ENCODE measurements around the gene RETREG1. TPM values are rescaled to one million over a fixed set of nuclear protein-coding genes. Genes with fewer than 3 reads are reported as not detected.
"Not testable (repeated sequence)": the region's sequence is repeated elsewhere in the genome, so short reads cannot be mapped to it uniquely, and the experiment has no call there.

The RETREG1 gene, protein sequence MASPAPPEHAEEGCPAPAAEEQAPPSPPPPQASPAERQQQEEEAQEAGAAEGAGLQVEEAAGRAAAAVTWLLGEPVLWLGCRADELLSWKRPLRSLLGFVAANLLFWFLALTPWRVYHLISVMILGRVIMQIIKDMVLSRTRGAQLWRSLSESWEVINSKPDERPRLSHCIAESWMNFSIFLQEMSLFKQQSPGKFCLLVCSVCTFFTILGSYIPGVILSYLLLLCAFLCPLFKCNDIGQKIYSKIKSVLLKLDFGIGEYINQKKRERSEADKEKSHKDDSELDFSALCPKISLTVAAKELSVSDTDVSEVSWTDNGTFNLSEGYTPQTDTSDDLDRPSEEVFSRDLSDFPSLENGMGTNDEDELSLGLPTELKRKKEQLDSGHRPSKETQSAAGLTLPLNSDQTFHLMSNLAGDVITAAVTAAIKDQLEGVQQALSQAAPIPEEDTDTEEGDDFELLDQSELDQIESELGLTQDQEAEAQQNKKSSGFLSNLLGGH
- 25.9 TPM for polyA plus RNA-seq (2012; ENCODE audit: insufficient read depth, insufficient read length)

- DNase-seq (ENCODE audit: low read depth, low spot score), result peak; percentile 57
- peak within 1 kb of the TSS; percentile 70 for H3K4me3 ChIP-seq (ENCODE audit: low read length)
Observed at GRCh38 chr5:16616536-16617273, at the start of gene RETREG1. Gene RETREG1, minus strand, starts transcription at chr5:16616997. Its CDS starts 26 bp downstream, at chr5:16616971.

- DNase-seq (ENCODE audit: low read depth, low spot score), result no peak
- H3K4me3 ChIP-seq (ENCODE audit: low read length), result no peak overlapping the region
Observed at GRCh38 chr5:16666130-16666882, 49.5 kb upstream of the RETREG1 start.

GRCh38 chr5:16665601-16666000 is 48.8 kb upstream of the RETREG1 start:
- H3K4me3 ChIP-seq (ENCODE audit: low read length), result no peak overlapping the region
- DNase-seq (ENCODE audit: low read depth, low spot score), result peak; percentile 42

DNA sequence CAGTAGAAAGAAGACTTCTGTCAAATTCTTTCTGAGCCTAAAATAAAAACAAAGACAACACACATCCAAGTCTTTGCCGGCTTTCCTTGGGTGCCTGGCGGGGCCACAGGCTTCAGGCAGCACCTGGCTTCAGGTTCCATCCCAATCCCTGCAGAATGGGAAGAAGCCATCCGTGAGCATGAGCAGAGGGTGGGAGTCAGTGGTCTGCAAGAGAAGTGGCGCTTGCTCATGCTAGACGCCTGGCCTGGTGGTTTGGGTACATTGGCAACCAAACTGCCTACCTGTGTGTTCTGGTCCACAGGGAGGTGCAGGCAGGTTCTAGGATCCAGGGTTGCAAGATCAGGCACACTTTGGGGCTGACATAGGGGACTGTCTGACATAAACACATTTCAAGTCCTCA is 47.6 kb upstream of the RETREG1 start:
- no peak for DNase-seq (ENCODE audit: low read depth, low spot score)
- H3K4me3 ChIP-seq (ENCODE audit: low read length), result no peak overlapping the region

DNA sequence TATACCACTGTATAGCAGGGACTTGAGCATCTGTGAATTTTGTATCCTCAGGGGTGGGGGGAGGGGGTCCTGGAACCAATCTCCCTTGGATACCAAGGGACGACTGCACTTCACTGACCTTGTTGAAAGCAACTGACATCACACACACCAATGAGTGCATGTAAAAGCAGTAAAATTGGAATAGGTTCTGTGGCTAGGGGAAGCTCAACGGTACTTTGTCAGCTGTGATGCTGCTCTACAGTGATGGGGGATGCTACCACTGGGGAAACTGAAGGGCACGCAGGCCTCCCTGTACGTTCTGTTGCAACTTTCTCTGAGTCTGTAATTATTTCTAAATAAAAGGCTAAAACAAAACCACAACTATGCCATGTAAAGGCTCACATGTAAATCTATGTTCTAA is 47.0 kb upstream of the RETREG1 start:
- no peak overlapping the region for H3K4me3 ChIP-seq (ENCODE audit: low read length)
- DNase-seq (ENCODE audit: low read depth, low spot score), result peak; percentile 52

DNA sequence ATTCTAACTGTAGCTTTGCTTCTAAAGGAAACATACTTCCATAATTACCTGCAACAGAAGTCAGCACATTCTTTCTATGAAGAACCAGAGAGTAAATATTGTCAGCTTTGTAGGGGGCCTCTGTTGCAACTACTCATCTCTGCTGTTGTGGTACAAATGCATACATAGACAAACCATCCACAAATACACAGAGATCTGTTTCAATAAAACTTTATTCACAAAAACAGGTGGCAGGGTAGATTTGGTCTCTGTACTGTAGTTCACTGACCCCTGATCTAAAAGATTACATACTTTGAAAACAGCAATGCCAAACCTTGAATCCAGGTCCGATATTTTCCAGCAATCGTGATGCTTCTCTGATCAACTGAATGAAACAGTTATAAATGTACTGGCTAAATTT is 44.9 kb upstream of the RETREG1 start:
- no peak for DNase-seq (ENCODE audit: low read depth, low spot score)

DNA sequence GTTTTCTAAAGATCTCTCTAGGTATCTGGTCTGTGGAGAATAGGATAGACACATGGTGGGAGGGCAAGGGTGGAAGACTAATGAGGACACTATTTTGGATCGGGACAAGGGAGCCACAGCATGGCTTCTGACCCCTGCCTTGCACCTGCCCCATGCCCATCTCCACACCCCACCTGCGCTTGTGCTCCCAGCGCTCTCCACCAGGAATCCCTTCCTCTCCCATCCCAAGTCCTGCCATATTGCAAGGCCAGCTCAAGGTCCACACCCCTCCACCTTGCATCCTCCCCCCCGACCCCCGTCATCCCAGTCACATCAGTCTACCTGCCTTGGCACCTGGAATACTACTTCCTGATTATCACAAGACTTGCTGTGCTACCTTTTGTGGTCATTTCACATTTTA is 44.2 kb upstream of the RETREG1 start:
- no peak for DNase-seq (ENCODE audit: low read depth, low spot score)
- H3K4me3 ChIP-seq (ENCODE audit: low read length), result no peak overlapping the region

More for the DNA sequence above, 44.9 kb upstream of the RETREG1 start:
- no peak overlapping the region for H3K4me3 ChIP-seq (ENCODE audit: low read length)

DNA sequence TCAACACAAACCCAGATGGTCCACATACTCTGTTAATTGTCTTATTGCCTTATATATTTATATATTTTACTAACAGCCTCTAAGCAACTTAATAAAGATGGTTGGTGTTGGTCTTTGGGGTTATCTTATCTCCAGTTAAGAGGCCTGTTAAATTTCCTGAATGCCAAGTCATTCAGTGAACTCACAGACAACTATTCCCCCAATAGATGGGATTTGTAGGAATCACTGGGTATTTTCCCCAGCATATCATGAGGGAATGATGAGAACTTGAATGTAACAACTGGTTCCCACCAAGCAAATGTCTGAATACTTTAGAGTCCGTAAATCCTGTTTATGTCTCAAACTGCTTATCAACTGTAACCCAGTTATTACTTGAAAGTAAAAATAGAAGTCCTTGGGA is 42.7 kb upstream of the RETREG1 start:
- no peak for DNase-seq (ENCODE audit: low read depth, low spot score)
- H3K4me3 ChIP-seq (ENCODE audit: low read length), result no peak overlapping the region

DNA sequence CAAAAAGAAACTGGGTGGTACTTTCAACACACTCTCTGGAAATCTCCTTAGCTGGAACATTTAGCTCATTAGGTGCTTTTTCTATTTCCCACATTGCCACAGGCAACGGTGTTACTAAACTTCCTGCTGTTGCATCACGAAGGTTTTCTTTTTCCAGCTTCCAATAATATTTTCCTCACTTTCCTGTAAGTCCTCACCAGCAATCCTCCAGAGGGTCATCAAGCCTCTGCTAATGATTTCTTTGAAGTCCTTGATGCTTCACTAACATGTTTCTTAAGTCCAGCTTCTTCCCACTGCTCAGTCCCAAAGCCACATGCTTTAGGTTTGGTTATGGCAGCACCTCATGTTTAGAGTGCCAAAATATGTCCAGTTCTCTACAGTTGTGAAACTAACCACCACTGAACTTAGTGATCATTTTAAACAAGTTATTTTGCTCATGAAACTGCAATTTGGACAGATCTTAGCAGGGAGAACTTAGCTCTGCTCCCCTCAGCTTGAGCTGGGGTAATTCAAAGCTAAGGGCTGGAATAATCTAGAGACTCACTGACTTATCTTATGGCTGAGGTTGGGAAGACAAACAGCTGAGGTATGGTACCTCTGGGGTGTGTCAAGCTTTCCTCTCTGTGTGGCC is 39.9 kb upstream of the RETREG1 start:
- no peak overlapping the region for H3K4me3 ChIP-seq (ENCODE audit: low read length)
- DNase-seq (ENCODE audit: low read depth, low spot score), result no peak

- no peak for DNase-seq (ENCODE audit: low read depth, low spot score)
- no peak overlapping the region for H3K4me3 ChIP-seq (ENCODE audit: low read length)
Observed at GRCh38 chr5:16654647-16655334, 38.0 kb upstream of the RETREG1 start.

GRCh38 chr5:16648739-16649138 is 31.9 kb upstream of the RETREG1 start:
- DNase-seq (ENCODE audit: low read depth, low spot score); H3K4me3 ChIP-seq (ENCODE audit: low read length): not testable (repeated sequence)

DNA sequence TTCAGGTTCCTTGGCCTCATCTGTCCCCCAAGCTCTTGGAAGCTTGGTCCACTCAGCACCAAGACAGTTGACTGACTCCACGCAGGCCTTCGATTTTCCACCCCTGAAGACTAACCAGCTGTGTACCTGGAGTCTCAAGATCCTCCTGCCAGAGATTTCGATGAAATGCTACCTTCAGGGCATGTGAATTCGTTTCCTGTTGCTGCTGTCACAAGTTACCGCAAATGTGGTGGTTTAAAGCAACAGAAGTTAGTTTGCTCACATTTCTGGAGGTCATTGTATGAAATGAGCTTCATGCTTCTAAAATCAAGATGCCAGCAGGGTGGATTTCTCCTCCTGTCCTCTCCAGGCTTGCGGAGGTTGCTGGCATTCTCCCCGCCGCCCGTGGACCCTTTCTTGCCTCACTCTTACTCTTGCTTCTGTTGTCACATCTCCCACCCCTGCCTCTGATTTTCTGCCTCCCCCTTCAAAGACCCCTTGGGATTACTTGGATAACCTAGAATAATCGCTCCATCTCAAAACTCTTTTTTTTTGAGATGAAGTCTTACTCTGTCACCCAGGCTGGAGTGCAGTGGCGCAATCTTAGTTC is 27.6 kb upstream of the RETREG1 start:
- peak; percentile 50 for DNase-seq (ENCODE audit: low read depth, low spot score)
- H3K4me3 ChIP-seq (ENCODE audit: low read length), result no peak overlapping the region

DNA sequence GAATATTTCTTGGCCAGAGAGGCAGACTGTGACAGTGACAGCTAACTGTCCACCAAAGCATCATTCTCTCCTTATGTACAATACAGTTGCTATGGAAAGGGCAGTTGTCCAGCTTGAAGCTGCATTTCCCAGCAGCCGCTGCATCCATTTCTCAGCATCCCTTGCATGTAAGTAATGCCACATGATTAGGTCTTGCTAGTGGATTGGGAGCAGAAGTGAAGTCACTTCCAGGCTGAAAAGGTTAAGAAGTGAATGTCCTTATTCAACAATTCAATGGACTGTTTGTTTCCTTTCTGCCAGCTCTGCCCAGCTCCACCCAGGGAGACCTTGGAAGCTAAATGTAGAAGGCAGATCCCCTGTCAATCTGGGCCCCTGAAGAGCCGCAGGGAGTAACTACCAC is 26.1 kb upstream of the RETREG1 start:
- DNase-seq (ENCODE audit: low read depth, low spot score), result no peak
- H3K4me3 ChIP-seq (ENCODE audit: low read length), result no peak overlapping the region

- no peak for DNase-seq (ENCODE audit: low read depth, low spot score)
- no peak overlapping the region for H3K4me3 ChIP-seq (ENCODE audit: low read length)
Observed at GRCh38 chr5:16639206-16639605, 22.4 kb upstream of the RETREG1 start.

GRCh38 chr5:16628376-16628775 is 11.6 kb upstream of the RETREG1 start:
- no peak overlapping the region for H3K4me3 ChIP-seq (ENCODE audit: low read length)
- DNase-seq (ENCODE audit: low read depth, low spot score), result no peak

DNA sequence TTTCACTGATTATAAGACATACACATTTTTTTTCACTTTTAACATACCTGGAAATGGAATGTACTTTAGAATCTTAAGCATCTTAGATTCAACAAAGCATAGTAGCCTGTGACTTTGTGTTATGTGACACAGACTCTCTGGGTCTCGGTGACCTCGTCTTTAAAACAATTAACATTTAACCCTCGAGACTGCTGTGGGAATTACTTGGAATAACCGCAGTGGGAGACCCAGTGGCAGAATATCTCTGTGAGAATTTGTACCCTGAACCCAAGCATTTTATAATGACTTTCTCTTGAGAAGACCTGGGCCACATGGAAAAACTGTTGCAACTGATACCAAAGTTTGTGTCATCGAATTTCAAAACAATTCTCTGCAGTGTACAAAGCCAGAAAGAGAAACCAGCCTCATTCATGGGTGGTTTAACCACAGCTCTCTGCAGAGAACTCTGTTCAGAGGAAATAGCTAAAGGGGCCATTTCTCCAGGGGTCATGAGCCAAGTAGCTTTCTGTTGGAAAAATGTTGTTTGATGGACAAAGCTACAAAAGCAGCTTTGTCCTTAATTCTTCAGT is 10.0 kb upstream of the RETREG1 start:
- peak; percentile 85 for DNase-seq (ENCODE audit: low read depth, low spot score)
- H3K4me3 ChIP-seq (ENCODE audit: low read length), result no peak overlapping the region

- no peak overlapping the region for H3K4me3 ChIP-seq (ENCODE audit: low read length)
- no peak for DNase-seq (ENCODE audit: low read depth, low spot score)
Observed at GRCh38 chr5:16625096-16625495, 8.3 kb upstream of the RETREG1 start.

- no peak overlapping the region for H3K4me3 ChIP-seq (ENCODE audit: low read length)
- DNase-seq (ENCODE audit: low read depth, low spot score), result no peak
Observed at GRCh38 chr5:16619136-16619535, 2.3 kb upstream of the RETREG1 start.

Measured in Jurkat, Clone E6-1 (cell line).